ENCODE results near the gene ZNF662.

ZNF662 gene

DNA sequence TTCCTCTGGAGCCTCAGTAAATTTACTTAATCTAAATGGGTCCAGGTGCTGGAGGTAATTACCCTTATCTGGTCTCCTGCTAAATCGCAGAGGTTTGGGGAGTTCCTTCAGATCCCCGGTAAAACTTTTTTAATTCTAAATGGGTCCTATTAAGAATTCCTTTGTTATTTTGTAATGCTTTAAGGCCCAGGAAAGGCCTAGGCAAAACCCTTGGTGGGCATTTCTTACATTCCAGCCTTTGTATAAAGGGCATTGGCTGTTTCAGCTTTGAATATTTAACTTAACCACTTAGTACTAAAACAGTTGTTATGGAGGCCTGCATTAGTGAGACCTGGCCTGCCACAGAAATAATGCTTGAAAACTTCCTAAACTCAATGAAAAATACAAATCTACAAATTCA is 14.9 kb upstream of the ZNF662 start:
- DNase-seq = no peak

DNA sequence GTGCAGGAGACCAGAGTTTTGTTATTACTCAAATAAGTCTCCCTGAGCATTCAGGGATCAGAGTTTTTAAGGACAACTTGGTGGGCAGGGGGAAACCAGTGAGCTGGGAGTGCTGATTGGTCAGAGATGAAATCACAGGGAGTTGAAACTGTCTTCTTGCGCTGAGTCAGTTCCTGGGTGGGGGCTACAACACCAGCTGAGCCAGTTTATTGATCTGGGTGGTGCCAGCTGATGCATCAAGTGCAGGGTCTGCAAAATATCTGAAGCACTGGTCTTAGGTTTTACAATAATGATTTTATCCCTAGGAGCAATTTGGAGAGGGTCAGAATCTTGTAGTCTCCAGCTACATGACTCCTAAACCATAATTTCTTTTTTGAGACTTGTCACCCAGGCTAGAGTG is 13.8 kb upstream of the ZNF662 start:
- DNase-seq = no peak

GRCh38 chr3:42892807-42893206 is 13.1 kb upstream of the ZNF662 start:
- DNase-seq = no peak

DNA sequence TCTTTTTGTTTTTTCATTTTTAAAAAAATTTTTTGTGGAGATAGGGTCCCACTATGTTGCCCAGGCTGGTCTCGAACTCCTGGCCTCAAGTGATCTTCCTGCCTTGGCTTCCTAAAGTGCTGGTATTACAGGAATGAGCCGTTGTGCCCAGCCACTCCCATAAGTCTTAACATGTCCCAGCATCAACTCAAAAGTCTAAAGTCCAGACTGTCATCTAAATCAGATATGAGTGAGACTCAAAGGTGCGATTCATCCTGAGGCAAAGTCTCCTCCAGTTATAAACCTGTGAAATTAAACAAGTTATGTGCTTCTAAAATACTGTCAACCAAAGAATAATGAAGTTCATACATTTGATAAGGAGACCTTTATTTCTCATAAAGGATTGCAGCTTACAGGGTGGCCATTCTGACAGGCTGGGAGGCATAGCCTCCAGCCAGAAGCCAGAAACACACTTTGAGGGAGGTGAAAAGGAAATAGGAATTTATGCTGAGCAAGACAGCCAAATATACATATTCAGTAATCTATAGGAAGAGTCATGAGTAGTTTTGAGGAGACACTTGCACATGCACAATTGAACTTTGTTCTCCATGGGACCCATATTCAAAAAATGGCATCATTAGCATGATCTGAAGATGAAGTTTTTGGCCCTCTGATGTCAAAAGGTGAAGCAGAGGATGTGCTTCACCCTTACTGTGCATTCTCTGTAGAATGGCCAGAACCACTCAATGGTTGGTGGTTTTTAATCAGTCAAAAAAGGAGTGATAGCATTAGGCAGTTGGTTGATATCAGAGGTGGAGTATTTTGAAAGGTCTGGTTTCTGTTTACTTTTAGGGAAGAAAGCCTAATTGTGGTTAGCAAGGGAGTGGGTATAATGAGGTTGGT is 11.0 kb upstream of the ZNF662 start:
- no peak for DNase-seq

- no peak for DNase-seq
Observed at GRCh38 chr3:42895580-42895868, 10.4 kb upstream of the ZNF662 start.

DNA sequence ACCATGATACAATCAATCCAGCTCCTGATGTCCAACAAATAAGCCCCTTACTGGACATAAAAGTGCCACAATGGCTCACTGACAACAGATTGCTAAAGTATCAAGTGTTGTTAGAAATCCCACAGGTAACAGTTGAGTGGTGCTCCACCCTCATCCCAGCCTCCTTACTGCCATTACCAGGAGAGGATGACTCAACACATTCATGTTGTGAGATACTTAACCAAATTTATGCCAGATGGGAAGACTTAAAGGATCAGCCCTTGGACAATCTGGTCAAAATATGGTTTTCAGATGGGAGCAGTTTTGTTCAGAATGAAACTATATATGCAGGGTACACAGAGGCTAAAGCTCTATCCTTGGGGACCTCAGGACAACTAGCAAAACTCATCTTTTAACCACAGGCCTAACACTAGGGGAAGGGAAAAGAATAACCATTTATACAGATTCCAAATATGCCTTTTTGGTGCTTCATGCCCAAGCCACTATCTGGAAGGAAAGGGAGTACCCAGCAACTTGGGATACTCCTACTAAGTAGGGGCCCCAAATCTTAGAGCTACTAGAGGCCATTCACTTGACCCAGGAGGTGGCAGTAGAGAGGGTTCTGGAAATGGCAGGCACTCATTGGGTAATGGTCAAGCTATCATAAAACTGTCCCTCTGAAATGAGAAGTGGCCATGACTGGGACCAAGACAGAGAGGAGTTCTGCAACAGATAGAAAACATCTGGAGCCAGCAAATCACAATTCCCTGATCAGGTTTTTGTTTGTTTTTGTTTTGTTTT is 6.9 kb upstream of the ZNF662 start:
- no peak for DNase-seq

DNA sequence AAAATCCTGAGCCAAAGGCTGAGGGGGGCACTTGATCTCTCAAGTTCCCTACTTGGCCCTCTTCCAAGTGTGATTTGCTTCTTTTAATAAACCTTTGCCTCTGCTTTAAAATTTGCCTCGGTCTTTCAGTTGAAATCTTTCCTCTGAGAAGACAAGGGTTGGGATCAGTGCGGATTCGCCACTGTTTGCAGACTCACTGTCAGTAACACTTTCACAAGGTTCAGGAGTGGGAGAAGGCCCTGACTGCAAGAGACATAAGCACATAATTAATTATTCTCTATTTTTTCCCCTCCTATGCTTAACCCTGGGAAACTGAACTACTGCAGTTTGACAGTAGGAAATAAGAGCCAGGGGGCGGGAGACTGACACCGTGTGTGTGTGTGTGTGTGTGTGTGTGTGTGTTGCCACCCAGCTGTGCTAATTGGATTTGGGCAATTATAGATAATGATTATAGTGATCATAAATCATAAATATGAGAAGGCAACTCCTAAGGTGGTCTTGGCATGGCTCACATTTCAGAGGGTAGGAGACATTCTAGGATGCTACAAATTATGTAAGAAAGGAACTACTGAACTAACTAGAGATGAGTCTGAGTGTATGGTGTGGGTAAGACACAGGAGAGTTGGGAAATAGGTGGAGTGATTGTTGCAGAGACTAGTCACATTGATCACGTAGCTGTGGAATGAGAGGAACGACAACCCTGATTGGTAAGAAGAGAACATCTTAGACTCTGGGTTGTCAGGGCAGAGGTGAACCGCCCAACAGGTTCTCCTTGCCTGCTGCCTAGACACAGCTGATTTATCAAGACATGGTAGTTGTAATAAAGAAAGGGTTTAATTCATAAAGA is 5.5 kb upstream of the ZNF662 start:
- no peak for DNase-seq

GRCh38 chr3:42901073-42901415 is 4.9 kb upstream of the ZNF662 start:
- no peak for DNase-seq

DNA sequence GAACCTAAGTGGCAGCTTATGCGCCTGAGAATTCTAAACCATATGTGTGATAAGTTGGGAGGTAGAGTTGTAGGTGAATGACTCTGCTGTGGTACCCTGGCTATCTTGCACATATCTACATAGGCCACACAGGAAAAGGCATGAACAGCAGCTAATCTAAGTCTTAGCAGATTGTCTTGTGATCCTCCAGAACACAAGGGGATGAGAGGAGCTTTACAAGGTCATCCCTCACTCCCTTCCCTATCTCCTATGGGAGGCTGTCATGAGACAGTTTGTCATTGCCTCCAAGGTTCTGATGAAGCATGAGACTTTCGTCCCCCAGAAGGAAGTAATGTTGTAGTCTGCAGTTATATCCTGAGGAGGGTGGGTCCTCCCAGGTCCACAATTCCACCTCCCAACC is 3.7 kb upstream of the ZNF662 start:
- no peak for DNase-seq

DNA sequence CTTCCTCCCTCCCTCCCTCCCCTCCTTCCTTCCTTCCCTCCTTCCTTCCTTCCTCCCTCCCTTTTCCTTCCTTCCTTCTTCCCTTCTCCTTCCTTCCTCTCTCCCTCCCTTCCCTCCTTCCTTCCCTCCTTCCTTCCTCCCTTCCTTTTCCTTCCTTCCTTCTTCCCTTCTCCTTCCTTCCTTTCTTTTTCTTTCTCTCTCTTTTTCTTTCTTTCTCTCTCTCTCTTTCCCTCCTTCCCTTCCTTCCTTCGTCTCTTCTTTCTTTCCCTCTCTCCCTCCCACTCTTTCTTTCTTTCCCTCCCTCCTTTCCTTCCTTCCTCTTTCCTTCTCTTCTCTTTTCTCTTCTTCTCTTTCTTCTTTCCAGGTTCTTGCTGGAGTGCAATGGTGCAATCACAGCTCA is 1.9 kb upstream of the ZNF662 start:
- DNase-seq = no peak

GRCh38 chr3:42905740-42906069 is 237 bp upstream of the ZNF662 start:
- no peak for DNase-seq

GRCh38 chr3:42906848-42907183 is 874 bp downstream of the ZNF662 start:
- no peak for DNase-seq

- no peak for DNase-seq
Observed at GRCh38 chr3:42908675-42909074, 2.7 kb downstream of the ZNF662 start.

- no peak for DNase-seq
Observed at GRCh38 chr3:42911551-42911950, 5.6 kb downstream of the ZNF662 start.

DNA sequence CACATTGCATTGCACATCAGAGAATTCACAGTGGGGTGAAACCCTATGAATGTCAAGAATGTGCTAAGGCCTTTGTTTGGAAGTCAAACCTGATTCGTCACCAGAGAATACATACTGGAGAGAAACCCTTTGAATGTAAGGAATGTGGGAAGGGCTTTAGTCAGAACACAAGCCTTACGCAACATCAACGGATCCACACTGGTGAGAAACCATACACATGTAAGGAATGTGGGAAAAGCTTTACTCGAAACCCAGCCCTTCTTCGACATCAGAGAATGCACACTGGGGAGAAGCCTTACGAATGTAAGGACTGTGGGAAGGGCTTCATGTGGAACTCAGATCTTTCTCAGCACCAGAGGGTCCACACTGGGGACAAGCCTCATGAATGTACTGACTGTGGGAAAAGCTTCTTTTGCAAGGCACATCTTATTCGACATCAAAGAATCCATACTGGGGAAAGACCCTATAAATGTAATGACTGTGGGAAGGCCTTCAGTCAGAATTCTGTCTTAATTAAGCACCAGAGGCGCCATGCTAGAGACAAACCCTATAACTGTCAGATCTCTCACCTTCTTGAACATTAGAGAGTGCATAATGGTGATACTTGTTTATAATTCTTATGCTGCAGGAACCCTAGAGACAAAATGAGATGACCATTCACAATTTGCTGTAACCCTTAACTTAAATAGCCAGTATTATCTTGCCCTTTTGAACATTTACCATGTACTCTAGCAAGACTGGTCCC is 9.0 kb downstream of the ZNF662 start:
- no peak for DNase-seq

DNA sequence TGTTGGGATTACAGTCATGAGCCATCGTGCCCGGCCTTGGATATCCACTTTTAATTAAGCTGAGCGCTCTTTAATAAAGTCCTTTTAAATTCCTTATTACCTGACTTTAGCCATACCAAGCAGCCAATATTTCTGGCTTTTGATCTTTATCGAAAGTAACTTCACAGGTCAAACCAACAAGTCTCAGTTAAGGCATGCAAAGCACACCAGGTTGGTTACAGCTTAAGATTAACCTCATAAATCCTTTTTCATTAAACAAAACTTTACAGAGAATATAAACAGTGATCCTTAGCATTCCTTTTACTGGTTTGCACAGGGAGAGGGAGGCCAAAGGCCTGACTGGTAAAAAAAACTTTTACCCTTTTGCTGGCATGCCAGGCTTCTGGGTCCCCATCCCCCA is 17.7 kb downstream of the ZNF662 start:
- DNase-seq = no peak

DNA sequence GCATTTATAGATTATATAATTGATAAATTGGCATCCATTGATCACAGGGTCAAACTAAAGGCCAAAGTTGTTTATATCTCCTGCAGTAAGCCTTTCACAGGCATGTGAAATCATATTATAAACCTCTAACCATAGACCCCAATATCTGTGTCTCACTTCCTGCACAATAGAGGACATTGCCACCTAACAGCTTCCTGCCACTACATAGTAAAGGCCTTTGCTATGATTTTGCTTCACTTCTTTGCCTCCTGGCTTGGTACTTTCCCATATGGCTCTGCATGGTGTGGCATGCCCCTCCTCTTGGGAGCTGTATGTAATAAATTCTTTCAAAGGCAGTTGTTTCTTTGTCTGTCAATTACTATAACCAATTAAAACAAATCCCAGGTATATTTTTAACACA is 20.4 kb downstream of the ZNF662 start:
- DNase-seq = no peak

DNA sequence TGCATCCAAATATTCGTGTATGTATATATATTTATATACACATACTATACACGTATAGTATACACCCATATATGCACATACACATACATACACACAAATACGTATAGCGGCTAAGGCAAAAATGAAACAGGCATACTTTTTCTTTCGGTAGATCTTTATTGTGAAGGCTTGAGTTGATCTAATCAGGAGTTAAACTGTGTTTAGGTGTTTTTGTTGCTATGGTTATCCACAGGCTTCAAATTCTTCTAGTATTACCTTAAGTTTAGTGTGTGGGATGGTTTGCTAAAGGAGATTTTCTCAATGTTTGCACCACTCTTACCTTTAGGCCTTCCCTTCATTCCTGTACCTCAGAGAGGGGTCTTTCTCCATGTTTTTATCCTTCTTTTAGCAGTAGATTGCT is 28.2 kb downstream of the ZNF662 start:
- no peak for DNase-seq

GRCh38 chr3:42934910-42935309 is 29.0 kb downstream of the ZNF662 start:
- DNase-seq = no peak

DNA sequence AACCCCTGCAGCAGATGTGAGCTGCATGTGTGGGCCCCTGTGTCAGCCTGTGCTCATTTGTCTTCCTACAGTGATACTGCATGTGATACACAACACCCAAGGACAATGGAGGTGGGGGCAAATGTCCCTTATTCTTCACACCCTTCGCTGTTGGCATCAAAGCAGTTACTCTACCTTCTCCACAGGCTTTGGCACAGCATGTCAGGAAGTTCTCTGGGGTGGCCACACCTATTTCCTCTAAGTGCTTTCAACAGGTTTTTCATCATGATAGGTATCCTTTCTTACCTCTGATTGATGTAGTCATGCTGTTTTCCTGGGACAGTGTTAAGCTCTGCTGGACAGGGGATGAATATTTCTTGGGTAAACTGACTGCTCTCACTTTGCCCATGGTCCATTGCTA is 29.5 kb downstream of the ZNF662 start:
- no peak for DNase-seq

GRCh38 chr3:42936157-42936981 is 30.4 kb downstream of the ZNF662 start:
- DNase-seq = no peak

DNA sequence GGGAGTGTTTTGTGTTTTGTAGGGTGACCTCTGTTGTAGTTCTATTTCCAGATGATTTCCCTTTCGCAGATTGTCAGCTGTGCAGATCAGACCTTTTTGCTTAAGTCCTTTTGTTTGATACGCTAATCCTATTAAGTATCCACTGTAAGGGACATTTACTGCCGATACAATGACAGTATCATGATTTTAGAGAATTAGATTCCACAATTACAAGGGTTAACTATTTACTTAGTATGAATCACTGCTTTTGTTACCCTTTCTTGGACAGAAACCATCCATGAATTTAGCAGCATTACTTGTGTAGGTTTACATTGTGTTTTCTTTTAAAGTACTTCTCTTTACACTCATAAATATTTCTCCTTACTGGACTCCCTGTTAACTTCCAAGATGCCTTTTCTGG is 31.4 kb downstream of the ZNF662 start:
- no peak for DNase-seq

All from NCI-H1417 treated with DMSO at 0.1 percent for 48 hours (cell line).